Colon (tissue), 2 donors: ENCODE measurements around the gene ZBTB24.
A peak's percentile ranks its signal among the peaks of the same experiment; 100 is the strongest.

Experiments
- FAIRE-seq: peaks from 2 replicates; lab custom pipeline; 2012; peaks lifted over from hg19 to GRCh38; lab: Jason Lieb, UNC
- donor health status: control.
- donor health status: control.

ZBTB24 gene

DNA sequence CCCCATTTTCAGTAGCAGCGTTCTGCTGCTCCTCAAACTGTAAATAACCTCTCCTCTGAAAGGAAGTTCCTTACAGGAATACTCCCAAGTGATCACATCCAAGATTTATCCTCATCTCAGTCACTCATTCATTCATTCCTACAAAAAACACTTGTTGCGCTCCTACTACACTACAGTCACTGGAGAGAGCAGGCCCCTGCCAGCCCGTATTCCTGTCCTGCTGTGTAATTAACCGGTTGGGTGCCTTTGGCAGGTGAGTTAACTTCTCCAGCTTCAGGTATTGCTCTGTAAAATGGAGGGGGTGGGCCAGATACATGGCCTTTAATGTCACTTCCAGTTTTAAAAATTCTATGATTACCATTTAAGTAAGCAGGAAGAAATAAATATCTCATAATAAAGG lies 15.0 kb upstream of the ZBTB24 start:
- no peak for FAIRE-seq

DNA sequence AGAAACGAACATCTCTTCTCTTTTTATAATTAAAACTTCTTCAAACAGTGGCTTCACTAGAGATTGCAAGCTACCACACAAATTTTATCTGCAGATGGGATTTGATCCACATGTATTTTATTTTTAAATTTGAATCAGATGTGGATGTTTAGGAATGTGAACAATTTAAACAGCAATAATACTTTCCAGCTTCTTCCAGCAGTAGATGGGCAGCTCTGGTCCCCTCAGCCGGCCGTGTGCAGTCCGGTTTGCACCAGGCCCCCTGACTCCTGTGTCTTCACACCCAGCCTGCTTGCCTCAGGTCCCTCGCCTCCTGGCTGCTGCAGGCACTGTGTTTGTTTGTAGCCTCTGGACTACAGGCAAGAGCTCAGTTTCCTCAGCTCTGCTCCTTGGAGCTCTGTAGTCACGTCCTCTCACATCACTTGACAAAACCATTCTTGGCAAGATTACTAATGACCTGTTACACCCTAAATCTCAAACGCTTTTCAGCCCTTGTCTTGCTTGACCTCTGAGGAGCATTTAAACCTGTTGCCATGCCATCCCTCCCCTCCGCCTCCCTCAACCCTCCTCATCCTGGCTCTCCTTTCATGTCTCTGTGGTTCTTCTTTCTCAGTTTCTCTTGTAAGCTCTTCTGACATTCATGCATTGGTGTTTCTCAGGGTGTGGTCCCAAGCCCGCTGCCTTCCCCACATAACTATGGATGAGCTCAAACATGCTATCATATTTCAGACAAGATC lies 13.2 kb upstream of the ZBTB24 start:
- FAIRE-seq = no peak

DNA sequence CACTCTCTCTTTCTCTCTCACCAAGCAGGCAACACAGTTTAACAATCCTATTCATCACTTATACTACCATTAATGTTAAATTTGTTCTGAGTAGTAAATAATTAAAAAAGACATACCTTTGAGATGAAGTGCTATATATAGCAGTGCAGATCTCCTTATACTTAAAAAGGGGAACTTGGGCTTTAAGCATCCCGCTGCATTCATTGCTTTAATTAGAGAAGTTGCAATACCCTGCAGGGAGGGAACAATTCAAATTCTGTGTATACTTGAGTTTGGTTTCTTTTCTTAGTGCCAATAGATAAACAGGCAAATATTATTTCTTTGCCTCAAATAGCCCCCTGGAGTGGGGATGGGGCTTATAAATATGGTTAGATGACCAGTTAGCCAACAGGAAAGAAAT lies 10.8 kb upstream of the ZBTB24 start:
- no peak for FAIRE-seq

DNA sequence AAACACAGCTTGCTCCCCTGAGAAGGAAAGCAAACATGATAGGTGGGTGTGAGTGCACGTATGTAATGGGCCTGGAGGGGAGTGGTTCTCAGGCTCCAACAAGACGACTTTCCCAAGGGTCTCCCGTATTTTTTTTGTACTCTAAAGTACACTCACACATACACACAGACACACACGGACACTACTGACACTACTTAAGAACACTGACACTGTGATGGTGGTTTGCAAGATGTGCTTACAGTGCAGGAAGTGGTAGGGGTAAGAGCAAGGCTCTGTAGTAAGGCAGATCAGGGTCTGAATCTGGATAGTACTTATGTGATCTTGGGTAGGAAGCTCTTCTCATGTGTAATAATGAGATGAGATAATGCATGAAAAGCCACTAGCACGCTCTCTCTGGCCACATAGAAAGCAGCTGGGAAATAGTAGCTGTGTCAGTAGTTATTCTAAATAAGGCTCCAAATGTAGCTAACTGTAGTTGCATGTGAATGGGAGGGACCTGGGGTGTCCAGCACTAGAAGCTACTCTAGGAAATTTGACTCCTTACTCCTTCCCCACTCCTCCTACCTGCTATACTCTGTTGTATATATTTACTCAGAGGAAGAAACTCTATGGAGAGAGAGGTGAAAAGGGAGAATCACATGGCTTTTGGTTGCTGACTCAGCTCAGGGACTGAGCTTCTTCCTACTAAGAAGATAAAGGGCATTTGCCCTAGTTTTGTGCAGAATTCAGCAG lies 8.4 kb upstream of the ZBTB24 start:
- FAIRE-seq = no peak

DNA sequence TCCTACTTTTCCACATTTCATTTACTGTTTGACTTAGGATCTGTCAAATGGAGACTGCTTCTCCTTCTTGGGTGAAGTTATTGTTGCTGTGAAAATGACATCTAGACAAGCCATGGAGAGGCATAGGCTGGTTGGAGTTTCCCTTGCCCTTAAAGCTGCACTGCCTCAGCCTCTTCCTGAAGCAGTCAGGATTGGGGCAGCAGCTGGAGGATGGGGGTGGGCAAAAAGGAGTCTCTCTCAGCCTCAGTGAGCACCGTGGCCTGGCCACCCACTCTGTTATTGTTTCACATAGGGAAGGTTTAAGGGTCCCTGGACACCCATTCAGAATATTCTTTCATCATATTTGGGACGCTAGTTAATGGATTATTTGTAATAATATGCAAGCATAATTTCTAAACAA lies 7.7 kb upstream of the ZBTB24 start:
- FAIRE-seq = no peak

DNA sequence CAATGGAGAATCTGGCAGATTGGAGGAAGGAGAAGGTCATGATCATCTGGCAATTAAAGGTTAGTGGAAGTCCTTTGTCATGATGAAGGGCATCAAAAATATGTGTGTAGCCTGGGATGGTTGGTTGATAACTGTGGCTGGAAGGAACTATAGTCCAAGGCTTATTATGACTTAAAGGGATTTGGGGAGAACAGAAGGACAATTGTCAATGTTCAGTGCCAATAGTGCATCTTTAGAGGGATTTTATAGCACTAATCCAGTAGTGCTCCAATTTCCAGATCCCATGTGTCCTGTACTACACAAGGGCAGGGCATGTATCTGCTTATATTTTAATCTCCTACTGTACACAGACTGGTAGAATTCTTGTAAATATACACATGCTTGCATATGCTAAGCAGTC lies 5.0 kb upstream of the ZBTB24 start:
- no peak for FAIRE-seq

DNA sequence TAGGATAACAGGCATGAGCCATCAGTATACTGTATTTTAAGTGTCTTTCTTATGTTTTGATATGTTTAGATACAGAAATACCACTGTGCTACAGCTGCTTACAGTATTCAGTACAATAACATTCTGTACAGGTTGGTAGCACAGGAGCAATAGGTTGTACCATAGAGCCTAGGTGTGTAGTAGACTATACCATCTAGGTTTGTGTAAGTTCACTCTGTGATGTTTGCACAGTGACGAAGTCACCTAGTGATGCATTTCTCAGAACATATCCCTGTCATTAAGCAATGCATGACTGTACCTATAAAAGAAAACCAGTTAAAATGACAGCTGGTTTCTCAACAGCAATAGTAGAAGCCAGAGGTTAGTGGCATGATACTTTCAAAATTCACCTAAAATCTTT lies 3.0 kb upstream of the ZBTB24 start:
- FAIRE-seq = peak; percentile 60

DNA sequence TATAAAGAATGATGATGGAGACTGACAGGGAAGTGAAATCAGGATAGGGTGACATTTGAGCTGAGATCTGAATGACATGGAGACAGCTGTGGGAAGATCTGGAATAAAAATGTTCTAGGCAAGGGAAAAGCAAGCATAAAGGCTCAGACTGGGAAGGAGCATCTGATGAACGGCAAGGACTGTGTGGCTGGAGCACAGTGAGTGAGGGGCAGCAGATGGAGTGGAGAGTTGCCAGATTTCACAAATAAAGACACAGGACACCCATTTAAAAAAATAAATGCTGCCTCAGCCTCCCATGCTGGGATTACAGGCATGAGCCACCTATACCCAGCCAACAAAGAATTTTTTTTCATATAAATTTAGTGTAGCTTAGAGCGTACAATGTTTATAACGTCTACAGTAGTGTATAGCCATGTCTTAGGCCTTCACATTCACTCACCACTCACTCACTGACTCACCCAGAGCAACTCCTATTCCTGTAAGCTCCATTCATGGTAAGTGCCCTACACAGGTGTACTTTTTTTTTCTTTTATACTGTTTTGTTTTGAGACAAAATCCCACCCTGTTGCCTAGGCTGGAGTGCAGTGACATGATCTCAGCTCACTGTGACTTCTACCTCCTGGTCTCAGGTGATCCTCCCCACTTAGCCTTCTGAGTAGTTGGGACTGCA lies 2.4 kb upstream of the ZBTB24 start:
- FAIRE-seq = no peak

DNA sequence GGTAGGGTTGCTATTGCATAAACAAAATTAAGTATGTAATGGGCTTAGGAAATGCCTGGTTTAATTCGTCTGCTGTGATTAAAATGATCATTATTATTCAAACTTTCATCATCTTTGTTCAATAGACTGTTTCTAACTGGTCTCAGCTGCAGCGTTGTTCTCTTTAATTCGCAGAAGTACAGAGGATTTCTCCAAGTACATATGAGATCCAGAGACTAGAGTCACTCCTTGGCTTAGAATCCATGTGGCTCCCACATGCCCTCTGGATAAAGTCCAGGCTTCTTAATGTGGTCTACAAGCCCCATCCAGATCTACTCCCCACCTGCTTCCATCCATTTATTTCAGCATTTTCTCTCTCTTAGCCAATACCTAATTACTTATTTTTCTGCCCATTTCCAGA lies 1.1 kb upstream of the ZBTB24 start:
- no peak for FAIRE-seq

DNA sequence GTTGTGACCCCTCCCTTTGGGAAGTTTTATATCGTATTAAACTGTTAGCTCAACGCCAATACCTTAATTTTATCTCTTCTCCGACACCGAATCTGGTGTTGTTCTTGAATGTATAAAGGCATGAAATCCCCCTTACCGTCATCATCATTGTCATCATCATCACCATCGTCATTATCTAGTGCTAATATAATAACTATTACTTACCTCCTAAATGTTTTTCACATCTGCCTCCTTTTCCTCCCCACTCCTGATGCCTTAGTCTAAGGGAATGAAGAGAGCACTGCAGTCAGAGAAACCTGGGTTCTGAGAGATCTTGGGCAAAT lies 677 bp upstream of the ZBTB24 start:
- FAIRE-seq = no peak

DNA sequence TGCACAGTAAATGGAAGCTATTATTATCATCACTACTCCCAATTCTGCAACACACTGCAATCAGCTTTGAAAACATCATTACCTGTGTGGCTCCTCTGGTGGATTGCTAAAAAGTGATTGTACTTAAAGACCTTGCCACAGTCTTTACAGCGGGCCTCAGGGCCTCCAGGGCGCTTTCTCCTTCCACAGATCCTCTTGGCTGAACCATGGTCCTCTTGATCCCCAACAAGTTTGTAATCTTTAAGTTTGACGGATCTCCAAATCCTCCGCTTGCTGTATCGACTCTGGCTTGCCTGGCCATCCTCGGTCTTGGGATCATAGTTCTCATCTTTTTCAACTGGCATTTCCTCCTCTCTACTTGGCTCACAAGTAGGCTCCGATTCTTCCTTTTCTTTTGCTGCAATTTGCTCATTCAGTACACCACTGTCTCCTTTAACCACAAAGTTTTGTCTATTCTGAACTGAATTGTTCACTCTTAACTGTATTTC lies 2.0 kb downstream of the ZBTB24 start:
- no peak for FAIRE-seq

DNA sequence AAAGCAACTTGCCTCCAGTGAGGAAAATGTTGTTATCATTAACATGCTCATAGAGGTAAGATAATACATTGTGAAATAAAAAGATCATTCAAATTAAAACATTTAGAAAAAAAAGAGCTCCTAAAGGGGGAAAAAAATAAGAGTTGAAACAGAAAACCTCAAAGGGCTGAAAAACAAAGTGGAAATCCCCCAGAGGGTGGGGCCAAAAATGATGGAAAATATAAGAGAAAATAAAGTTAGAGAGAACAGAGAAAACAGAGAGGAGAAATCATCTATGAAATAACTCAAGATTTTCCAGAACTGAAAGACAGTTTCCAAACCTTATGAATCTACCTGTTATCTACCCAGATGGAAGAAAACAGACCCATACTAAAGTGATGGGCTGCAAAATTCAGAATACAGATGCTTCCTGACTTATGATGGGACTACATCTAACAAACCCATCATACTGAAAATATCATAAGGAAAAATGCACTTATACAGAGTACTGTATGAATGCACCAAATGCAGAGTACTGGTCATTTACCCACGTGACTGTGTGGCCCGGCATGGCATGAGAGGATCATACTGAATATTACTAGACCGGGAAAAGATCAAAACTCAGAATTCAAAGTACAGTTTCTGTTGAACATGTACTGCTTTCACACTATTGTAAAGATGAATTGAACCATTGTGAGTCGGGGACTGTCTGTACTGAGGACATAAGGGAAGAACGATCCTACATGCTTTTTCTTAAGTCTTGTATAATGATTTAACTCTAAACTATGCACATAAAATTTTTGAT lies 4.0 kb downstream of the ZBTB24 start:
- no peak for FAIRE-seq

DNA sequence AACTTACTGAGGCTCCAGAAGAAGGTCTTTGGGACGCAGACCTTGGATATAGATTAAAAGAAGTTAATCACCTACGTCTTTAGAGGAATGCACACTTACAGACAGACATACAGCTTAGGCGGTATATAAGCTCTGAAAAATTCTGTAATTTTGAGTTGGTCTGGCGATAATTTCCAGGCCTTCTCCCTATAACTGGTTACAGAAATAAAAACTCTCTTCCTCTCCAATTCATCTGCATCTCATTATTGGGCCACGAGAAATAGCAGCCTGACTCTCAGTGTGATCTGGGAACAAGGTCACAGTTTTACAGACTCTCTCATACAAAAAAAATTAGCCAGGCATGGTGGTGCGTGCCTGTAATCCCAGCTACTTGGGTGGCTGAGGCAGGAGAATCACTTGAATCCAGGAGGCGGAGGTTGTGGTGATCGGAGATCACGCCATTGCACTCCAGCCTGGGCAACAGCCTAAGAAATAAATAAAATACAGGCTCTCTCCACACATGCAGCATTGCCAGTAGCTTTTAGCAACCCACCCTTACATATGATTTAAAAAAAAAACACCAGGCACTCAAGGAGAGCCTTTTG lies 4.7 kb downstream of the ZBTB24 start:
- FAIRE-seq = no peak

DNA sequence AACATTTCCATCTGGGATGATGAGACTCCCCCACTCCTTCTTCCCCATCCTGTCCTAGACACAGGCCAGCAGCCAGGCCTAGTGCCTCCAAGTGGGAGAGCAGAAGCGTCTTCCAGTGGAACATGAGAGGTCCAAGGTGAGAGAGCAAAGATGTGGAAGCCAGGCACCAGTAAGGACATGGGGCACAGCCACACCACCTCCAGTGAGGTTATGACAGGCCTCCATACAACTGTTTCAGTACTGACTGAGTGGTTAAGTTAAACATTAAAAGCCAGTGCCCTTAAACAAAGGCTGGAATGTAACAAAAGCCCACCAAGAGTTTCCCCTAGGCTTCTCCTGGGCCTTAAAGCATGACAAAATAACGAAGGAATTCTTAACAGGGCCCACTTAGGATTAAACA lies 5.3 kb downstream of the ZBTB24 start:
- no peak for FAIRE-seq

DNA sequence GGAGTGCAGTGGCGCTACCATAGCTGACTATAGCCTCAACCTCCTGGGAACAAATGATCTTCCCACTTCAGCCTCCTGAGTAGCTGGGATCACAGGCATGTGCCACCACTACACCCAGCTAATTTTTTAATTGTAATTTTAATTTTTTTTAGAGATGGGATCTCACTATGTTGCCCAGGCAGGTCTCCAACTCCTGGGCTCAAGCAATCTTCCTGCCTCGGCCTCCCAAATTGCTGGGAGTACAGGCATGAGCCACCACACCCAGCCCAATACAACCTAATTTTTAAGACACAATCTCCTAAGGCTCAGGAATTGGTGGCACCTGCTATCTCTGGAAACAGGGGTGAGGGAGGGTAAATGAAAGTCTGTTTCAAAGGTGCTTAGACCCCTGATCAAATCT lies 5.8 kb downstream of the ZBTB24 start:
- no peak for FAIRE-seq

DNA sequence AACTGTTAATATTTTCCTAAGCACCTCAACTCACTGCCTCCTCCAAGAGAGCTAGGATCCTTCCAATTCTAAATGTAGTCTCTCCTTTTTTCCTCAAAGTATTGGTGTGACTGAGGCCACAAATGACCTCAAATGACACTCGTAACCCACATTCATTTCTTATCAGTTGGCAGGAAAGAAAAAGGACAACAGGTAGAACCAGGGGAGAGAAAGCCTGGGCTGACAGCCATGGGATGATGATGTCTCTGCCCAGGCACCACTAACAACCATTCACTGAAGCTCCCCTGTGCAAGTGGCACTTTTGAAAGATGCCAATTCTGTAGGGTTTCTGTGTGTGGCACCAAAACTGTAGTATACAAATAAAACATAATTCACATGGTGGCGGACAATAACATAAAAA lies 7.4 kb downstream of the ZBTB24 start:
- no peak for FAIRE-seq

DNA sequence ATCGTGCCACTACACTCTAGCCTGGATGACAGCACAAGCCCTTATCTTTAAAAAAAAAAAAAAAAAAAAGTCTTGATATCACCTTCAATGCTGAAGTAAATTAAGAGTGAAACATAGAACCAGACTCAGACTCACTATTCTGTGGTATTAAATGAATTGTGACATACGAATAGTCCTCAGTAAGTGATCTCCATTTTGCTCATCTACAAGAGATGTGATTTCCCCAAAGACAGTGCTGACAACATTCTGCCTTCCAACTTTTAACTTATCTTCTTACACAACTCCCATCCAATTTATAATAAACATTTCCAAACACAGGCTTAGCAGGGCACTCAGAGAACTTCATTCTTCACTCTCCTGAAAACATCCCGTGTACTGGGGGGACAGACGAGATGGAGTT lies 8.0 kb downstream of the ZBTB24 start:
- no peak for FAIRE-seq

DNA sequence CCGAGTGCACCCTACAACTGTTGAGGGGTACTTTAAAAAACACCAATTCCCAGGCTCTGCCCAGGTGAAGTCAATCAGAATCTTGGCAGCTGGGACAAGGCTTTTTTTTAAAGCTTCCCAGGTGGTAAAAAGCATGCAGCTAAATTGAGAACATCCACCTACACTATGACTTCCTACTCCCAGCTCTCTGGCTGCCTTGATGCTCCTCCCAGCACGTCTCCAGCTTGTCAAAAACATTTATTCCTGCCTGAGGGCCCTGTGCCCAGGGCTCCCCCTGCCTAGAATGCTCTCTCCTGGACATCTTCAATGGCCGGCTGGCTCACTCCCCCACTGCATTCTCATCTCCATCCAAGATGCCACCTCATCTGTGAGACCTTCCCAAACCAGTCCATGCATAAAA lies 9.9 kb downstream of the ZBTB24 start:
- FAIRE-seq = no peak

DNA sequence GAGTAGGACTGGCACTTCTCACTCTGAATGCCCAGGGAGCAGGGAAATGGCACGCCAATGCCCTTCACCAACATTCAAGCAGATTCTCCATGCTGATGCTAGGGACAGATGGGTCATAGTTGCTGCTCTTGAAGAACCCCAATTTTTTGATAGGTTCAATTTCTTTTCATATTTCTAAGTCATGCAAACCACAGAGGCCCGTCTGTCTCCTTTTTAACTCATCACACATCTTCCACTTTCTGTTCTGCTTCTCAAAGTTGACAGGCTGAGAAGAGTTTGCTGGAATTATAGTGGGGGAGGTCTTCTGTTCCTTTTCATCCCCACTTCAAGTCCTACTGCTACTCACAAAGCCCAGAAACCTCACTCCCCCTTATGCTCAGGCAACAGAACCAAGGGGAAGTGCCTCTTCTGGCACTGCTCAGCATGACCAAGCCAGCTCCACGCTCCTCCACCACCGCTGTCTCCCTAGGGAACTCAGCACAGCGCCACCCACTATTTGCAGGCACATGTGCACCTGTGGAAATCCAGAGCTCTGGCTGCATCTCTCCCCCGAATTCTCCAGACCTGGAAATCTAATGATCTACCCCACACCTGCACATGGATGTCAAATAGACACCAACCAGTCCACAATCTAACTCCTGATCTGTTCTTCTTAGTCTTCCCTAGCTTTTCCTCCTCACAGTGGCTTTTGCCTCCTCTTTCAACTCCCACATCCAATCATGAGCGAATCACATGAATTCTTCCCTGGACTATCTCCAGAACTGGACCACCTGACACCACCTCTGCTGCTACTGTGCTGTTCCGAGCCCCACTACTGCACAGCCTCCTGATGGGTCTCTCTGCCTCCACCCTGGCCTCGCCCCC lies 10.7 kb downstream of the ZBTB24 start:
- FAIRE-seq = no peak

DNA sequence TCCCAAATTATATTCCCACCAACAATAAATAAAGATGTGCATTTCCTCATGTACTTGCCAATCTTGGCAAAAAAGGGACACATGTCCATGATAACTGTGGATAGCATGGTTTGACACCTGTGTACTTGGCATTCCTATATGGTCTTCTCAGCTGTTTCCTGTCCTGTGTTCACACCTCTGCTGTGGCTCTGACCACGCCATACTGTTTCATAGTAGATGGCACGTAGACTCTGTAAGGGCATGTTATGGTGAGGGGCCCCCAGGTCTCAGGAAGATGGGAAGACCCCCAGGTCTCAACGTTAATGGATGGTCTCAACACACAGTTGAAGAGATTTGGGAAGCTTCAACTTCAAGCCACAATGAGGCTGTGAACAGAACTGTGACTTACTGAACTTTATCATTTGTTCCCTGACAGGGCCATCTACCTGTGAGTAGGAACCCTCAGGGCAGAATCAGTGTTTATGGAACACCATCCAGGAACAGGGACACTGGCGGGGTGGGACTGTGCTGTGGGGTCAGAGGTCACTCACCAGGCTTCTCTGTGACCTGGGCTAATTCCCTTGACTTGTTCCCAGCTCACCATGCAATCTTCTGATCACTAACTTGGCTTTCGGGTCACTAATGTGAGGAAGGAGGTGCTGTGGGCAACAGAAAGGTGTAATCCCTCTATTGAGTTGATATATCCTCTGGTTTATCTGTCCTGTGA lies 11.8 kb downstream of the ZBTB24 start:
- no peak for FAIRE-seq
